22Rv1 (cell line): ENCODE data around the gene KIF26B.

Experiments used
- H3K27ac ChIP-seq: fragments of 450-650 bp; 2 replicates; pipeline ENCODE4 v1.5.1; 2017
- CTCF ChIP-seq: fragments of 450-650 bp; IDR thresholded peaks from 2 replicates; pipeline ENCODE4 v1.5.1; 2017; ENCODE audit warnings: mild to moderate bottlenecking
- ZFX ChIP-seq: fragments of 450-650 bp; IDR thresholded peaks from 2 replicates; pipeline ENCODE4 v1.6.1; 2017; ENCODE audit warnings: antibody characterized with exemption, borderline replicate concordance

Gene KIF26B

GRCh38 chr1:245469734-245470133, 314.9 kb downstream of the KIF26B start:
- TF ChIP-seq ZFX = no peak
- no peak for TF ChIP-seq CTCF
- H3K27ac ChIP-seq = no peak overlapping the region

- TF ChIP-seq CTCF (no peak), ZFX (no peak)
- H3K27ac ChIP-seq = no peak overlapping the region
Observed at GRCh38 chr1:245475126-245475525, 320.3 kb downstream of the KIF26B start.

GRCh38 chr1:245475961-245476516, 321.3 kb downstream of the KIF26B start:
- no peak for TF ChIP-seq ZFX
- TF ChIP-seq CTCF = no peak

GRCh38 chr1:245477941-245478340, 323.2 kb downstream of the KIF26B start:
- TF ChIP-seq ZFX = no peak
- no peak for TF ChIP-seq CTCF
- no peak overlapping the region for H3K27ac ChIP-seq

More at GRCh38 chr1:245475961-245476516, 321.3 kb downstream of the KIF26B start:
- no peak overlapping the region for H3K27ac ChIP-seq

- H3K27ac ChIP-seq = no peak overlapping the region
- TF ChIP-seq ZFX (no peak), CTCF (no peak)
Observed at GRCh38 chr1:245480393-245481120, 325.8 kb downstream of the KIF26B start.

- TF ChIP-seq CTCF (no peak), ZFX (no peak)
- no peak overlapping the region for H3K27ac ChIP-seq
Observed at GRCh38 chr1:245481261-245481660, 326.5 kb downstream of the KIF26B start.

GRCh38 chr1:245483247-245483646, 328.5 kb downstream of the KIF26B start:
- no peak overlapping the region for H3K27ac ChIP-seq
- no peak for TF ChIP-seq CTCF
- TF ChIP-seq ZFX = no peak
